Activated naive CD8-positive, alpha-beta T cell (primary cell): ENCODE measurements around the gene UNC80.

Source experiments
- H3K27ac Mint-ChIP-seq: one replicate; pipeline ENCODE4 v1.8.0; 2021; ENCODE audit warnings: mixed read lengths
- H3K27me3 Mint-ChIP-seq: one replicate; pipeline ENCODE4 v1.8.0; 2021; ENCODE audit warnings: mixed read lengths
- H3K36me3 Mint-ChIP-seq: one replicate; pipeline ENCODE4 v1.8.0; 2021; ENCODE audit warnings: mixed read lengths
- H3K4me1 Mint-ChIP-seq: one replicate; pipeline ENCODE4 v1.8.0; 2021; ENCODE audit warnings: low read depth, mixed read lengths
- H3K4me3 Mint-ChIP-seq: one replicate; pipeline ENCODE4 v1.8.0; 2021; ENCODE audit warnings: mild to moderate bottlenecking, mixed read lengths
- H3K9me3 Mint-ChIP-seq: one replicate; pipeline ENCODE4 v1.8.0; 2021; ENCODE audit warnings: low read depth, mixed read lengths

UNC80 gene

GRCh38 chr2:209771474-209772289 is at the start of gene UNC80:
Gene UNC80, plus strand, starts transcription at chr2:209771832. Its CDS starts 241 bp downstream, at chr2:209772073.
- Mint-ChIP-seq H3K4me1 (peaks cover 4% of the 10 kb centered on the region), H3K4me3 (peak within 1 kb of the TSS; percentile 18), H3K9me3 (peaks cover 4% of the 10 kb centered on the region), H3K27ac (no peak within 1 kb of the TSS), H3K36me3 (no peaks in the 10 kb centered on the region), H3K27me3 (peaks cover 27% of the 10 kb centered on the region)

DNA sequence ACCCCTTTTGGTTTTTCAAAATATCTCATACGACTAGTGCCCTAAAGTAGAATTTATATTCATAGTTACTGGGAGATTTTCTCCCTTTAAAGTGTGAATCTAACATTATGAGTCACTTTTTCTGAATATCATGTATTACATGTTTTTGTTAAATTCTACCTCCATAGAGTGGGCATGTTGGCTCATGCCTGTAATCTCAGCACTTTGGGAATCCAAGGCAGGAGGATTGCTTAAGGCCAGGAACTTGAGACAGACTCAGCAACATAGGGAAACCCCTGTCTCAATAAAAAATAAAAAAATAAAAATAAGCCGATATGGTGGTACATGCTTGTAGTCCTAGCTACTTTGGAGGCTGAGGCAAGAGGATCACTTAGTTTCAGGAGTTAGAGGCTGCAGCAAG is 45.3 kb upstream of the UNC80 start:
- Mint-ChIP-seq H3K27me3 (no peaks in the 10 kb centered on the region), H3K4me3 (no peak overlapping the region), H3K9me3 (peaks cover 4% of the 10 kb centered on the region), H3K36me3 (no peaks in the 10 kb centered on the region), H3K4me1 (no peaks in the 10 kb centered on the region), H3K27ac (no peak overlapping the region)

DNA sequence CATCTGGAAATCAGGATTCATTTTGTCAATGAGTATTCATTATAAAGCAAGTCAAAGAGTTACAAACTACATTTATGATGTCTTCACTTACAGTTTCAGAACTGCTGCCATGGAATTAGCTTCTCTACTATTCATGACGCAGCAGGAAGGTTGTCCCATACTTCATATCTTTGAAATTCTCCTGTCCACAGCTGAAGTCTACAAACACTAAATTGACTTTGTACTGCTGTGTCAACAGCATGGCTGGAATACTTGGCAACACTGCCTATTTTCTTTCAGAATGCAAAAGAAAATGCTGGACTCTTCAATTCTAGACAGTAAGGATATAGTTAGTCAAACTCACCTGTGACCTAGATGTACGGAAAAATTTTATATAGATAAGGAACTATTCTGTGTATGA is 44.6 kb upstream of the UNC80 start:
- H3K4me3 Mint-ChIP-seq: no peak overlapping the region
- H3K9me3 Mint-ChIP-seq: peaks cover 4% of the 10 kb centered on the region
- H3K27me3 Mint-ChIP-seq: no peaks in the 10 kb centered on the region
- no peak overlapping the region for H3K27ac Mint-ChIP-seq
- no peaks in the 10 kb centered on the region for H3K36me3 Mint-ChIP-seq
- H3K4me1 Mint-ChIP-seq: no peaks in the 10 kb centered on the region

DNA sequence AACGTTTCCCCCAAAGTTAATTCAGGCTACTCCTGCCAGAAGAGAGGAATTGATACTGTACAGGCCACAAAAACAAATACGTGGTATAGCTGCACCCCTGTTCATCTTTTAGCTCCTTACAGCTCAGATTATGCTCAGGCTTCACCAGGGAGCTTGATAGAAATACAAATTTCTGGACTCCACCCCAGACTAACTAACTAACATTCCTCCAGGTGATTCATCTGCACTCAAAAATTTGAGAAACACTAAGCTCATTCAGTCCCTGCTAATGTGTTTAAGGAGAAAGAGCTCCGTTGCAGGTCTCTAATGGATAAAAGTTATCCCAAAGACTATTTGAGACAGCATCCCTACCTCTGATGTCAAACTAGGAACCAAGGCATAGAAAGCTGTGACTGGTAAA is 36.8 kb upstream of the UNC80 start:
- no peaks in the 10 kb centered on the region for H3K9me3 Mint-ChIP-seq
- H3K27ac Mint-ChIP-seq: no peak overlapping the region
- no peaks in the 10 kb centered on the region for H3K27me3 Mint-ChIP-seq
- H3K36me3 Mint-ChIP-seq: no peaks in the 10 kb centered on the region
- no peaks in the 10 kb centered on the region for H3K4me1 Mint-ChIP-seq
- no peak overlapping the region for H3K4me3 Mint-ChIP-seq

DNA sequence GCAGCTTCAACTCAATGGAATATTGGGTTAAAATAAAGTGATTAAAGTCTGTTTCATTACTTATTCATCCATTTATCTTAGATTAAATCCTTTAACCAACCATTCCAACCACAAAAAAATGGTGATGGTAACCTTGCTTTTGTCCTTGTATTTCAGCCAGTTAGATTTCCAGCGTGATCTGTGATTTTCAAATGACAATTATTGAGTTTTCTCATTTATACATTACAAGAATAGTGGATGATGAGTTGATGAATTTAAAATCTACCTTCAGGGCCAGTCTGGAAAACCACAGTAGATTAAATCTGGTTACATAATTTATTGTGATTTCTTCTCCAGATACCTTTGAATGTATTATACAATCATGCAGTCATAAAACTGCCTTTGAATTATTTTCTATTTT is 29.7 kb upstream of the UNC80 start:
- Mint-ChIP-seq H3K27me3 (no peaks in the 10 kb centered on the region), H3K4me3 (no peak overlapping the region), H3K9me3 (peaks cover 4% of the 10 kb centered on the region), H3K36me3 (no peaks in the 10 kb centered on the region), H3K4me1 (no peaks in the 10 kb centered on the region), H3K27ac (no peak overlapping the region)

GRCh38 chr2:209753020-209753419 is 18.6 kb upstream of the UNC80 start:
- Mint-ChIP-seq H3K4me1 (no peaks in the 10 kb centered on the region), H3K36me3 (no peaks in the 10 kb centered on the region), H3K9me3 (no peaks in the 10 kb centered on the region), H3K27ac (no peak overlapping the region), H3K4me3 (no peak overlapping the region), H3K27me3 (peaks cover 5% of the 10 kb centered on the region)

DNA sequence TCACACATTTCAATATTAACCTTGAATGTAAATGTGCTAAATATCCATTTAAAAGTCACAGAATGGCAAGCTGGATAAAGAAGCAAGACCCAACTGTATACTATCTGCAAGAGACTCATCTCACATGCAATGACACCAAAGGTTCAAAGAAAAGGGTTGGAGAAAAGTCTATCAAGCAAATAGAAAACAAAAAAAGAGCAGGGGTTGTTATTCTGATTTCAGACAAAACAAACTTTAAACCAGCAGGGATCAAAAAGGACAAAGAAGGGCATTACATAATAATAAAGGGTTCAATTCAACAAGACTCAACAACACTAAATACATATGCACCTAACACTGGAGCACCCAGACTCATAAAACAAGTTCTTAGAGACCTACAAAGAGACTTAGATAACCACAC is 14.5 kb upstream of the UNC80 start:
- no peaks in the 10 kb centered on the region for H3K9me3 Mint-ChIP-seq
- no peaks in the 10 kb centered on the region for H3K4me1 Mint-ChIP-seq
- peaks cover 5% of the 10 kb centered on the region for H3K27me3 Mint-ChIP-seq
- H3K27ac Mint-ChIP-seq: no peak overlapping the region
- no peaks in the 10 kb centered on the region for H3K36me3 Mint-ChIP-seq
- H3K4me3 Mint-ChIP-seq: no peak overlapping the region

DNA sequence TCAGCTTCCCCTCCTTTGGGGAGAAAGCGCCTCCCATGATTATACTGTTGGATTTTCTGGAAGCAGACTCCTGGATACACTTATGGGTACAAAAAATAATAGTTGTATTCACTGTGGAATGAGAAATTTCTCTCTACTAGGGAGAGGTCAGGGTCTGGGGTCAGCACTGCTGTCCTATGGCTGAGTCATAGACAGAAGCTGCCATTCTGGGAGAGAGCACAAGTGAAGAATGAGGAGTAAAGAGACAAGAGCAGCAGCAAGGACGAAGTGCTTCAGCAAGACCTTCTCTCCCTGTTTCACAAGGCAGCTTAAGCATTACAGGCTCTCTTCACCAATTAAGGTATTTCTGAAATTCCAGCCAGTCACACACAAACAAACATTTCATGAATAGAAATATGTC is 10.1 kb upstream of the UNC80 start:
- Mint-ChIP-seq H3K9me3 (no peaks in the 10 kb centered on the region), H3K4me3 (no peak overlapping the region), H3K27me3 (no peaks in the 10 kb centered on the region), H3K36me3 (no peaks in the 10 kb centered on the region), H3K27ac (no peak overlapping the region), H3K4me1 (no peaks in the 10 kb centered on the region)

DNA sequence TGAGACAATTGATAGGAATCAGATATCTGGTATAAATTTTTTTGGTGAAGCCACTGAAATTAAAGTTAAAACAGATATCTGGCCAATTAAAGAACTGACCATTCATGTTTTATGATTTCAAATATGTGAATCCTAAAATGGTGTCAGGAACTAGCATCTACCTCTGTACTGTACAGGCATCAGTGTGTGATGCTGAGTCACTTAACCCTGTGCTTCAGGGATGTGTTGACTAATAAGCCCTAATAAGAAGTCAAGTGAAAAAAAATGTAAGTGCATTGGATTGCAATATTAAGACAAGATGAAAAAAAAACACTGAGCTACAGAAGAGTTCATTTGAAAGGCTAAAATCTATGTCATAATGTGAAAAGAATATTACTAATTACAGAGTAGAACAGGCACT is 9.1 kb upstream of the UNC80 start:
- Mint-ChIP-seq H3K36me3 (no peaks in the 10 kb centered on the region), H3K4me1 (no peaks in the 10 kb centered on the region), H3K27me3 (no peaks in the 10 kb centered on the region), H3K9me3 (no peaks in the 10 kb centered on the region), H3K4me3 (no peak overlapping the region), H3K27ac (no peak overlapping the region)

- H3K36me3 Mint-ChIP-seq: no peaks in the 10 kb centered on the region
- H3K27me3 Mint-ChIP-seq: no peaks in the 10 kb centered on the region
- no peaks in the 10 kb centered on the region for H3K4me1 Mint-ChIP-seq
- H3K9me3 Mint-ChIP-seq: peaks cover 4% of the 10 kb centered on the region
- H3K4me3 Mint-ChIP-seq: no peak overlapping the region
- H3K27ac Mint-ChIP-seq: no peak overlapping the region
Observed at GRCh38 chr2:209763106-209763505, 8.5 kb upstream of the UNC80 start.

DNA sequence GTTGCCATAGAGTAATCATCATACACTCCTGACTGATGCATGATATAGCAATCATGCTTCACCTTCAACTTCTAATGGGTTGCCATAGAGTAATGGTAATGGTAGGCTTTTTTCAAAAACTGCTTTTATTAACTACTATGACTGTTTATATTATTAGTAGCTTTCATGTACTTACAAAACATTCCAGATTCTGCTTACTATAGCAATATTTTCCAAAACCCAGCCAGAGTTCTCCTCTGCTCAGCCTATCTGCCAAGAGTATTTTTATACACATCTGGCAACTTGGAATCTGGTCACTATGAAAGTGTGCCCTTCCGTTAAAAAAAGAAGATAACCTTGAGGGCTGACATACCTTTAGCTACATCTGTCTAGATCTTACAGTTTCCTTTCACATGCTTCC is 5.0 kb upstream of the UNC80 start:
- no peak overlapping the region for H3K4me3 Mint-ChIP-seq
- no peaks in the 10 kb centered on the region for H3K36me3 Mint-ChIP-seq
- H3K4me1 Mint-ChIP-seq: peaks cover 4% of the 10 kb centered on the region
- H3K27ac Mint-ChIP-seq: no peak overlapping the region
- H3K9me3 Mint-ChIP-seq: peaks cover 4% of the 10 kb centered on the region
- H3K27me3 Mint-ChIP-seq: peaks cover 15% of the 10 kb centered on the region

GRCh38 chr2:209767316-209767715 is 4.3 kb upstream of the UNC80 start:
- no peaks in the 10 kb centered on the region for H3K36me3 Mint-ChIP-seq
- peaks cover 15% of the 10 kb centered on the region for H3K27me3 Mint-ChIP-seq
- no peak overlapping the region for H3K27ac Mint-ChIP-seq
- H3K9me3 Mint-ChIP-seq: peaks cover 4% of the 10 kb centered on the region
- H3K4me3 Mint-ChIP-seq: no peak overlapping the region
- H3K4me1 Mint-ChIP-seq: peaks cover 4% of the 10 kb centered on the region

DNA sequence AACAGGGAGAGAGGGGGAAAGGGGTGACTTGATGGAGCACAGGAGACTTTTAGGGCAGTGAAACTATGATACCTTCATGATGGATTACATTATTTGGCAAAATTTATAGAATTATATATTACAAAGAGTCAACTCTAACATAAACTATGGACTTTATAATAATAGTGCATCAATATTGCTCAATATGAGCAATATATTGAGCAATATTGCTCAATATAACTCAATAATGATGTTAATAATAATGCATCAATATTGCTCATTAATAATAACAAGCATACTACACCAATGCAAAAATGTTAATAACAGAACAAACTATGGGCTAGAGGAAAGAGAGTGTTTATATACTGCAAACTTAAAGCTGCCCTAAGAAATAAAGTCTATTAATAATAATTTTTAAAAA is 3.1 kb upstream of the UNC80 start:
- H3K27me3 Mint-ChIP-seq: peaks cover 23% of the 10 kb centered on the region
- no peaks in the 10 kb centered on the region for H3K36me3 Mint-ChIP-seq
- H3K27ac Mint-ChIP-seq: no peak overlapping the region
- H3K9me3 Mint-ChIP-seq: peaks cover 4% of the 10 kb centered on the region
- H3K4me1 Mint-ChIP-seq: peaks cover 4% of the 10 kb centered on the region
- no peak overlapping the region for H3K4me3 Mint-ChIP-seq

DNA sequence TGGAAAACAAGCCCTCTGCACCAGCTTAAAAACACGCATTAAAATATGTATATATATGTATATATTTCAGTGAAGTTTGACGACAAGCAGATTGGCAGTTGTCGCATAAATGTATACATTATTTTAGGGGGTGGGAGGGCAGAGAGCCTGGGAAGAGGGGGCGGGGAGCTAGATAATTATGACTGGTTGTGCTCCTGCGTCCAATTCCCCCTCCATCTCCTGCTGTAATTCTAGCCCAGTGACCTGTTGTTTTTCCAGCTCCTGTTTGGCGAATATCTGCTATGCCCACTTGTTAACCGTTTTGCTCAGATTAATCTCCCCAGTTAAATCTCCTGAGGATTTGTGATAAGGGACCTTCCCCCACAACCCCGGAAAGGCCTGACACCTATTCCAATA is 656 bp downstream of the UNC80 start:
- Mint-ChIP-seq H3K4me1 (peaks cover 4% of the 10 kb centered on the region), H3K27me3 (peaks cover 27% of the 10 kb centered on the region), H3K36me3 (no peaks in the 10 kb centered on the region), H3K27ac (no peak overlapping the region), H3K4me3 (peak overlapping the region; percentile 18), H3K9me3 (peaks cover 4% of the 10 kb centered on the region)

GRCh38 chr2:209773377-209773776 is 1.7 kb downstream of the UNC80 start:
- Mint-ChIP-seq H3K4me3 (no peak overlapping the region), H3K4me1 (peaks cover 4% of the 10 kb centered on the region), H3K27ac (no peak overlapping the region), H3K27me3 (peaks cover 26% of the 10 kb centered on the region), H3K9me3 (no peaks in the 10 kb centered on the region), H3K36me3 (no peaks in the 10 kb centered on the region)

GRCh38 chr2:209787416-209787815 is 15.8 kb downstream of the UNC80 start:
- Mint-ChIP-seq H3K9me3 (no peaks in the 10 kb centered on the region), H3K36me3 (no peaks in the 10 kb centered on the region), H3K27ac (no peak overlapping the region), H3K4me1 (peaks cover 9% of the 10 kb centered on the region), H3K4me3 (no peak overlapping the region), H3K27me3 (peaks cover 5% of the 10 kb centered on the region)
